GM15510 (cell line): ENCODE data around the gene ZFYVE27.

Experiments used
- POLR2A ChIP-seq: IDR thresholded peaks from 3 replicates; pipeline ENCODE4 v1.6.1; 2011; ENCODE audit warnings: borderline replicate concordance; ENCODE audit not compliant: insufficient read length; ENCODE audit errors: extremely low read depth

ZFYVE27 gene

DNA sequence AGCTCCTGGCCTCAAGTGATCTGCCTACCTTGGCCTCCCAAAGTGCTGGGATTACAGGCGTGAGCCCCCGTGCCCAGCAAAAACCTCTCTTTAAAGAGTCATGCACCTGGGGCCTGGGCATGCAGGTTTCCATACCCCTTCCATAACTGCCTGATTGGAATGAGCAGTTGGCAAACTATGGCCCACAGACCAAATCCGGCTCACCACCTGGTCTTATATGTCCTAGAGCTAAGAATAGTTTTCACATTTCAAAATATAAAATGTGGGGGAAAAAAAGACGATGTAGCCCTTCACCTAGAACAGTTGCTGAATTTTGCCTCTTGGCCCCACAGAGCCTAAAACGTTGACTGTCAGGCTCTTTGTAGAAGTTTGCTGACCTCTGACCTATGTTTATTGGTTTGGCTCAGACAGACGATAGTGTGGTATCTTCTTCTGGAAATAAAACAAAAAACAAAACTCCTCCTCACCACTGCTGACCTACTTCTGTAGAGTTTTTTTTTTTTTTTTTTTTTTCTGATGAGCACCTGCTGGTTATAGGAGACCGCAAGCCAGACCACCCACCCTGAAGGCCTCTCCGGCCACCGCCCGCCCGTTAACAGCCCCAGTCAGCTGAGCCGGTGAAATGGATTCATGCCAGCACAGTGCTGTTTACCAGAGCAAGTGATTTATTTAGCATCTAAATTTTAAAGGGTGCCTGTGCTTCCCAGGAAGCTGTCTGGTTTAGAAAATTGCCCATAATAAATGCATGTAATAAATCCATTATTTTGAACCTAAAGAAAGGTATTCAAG lies 68.4 kb downstream of the ZFYVE27 start:
- TF ChIP-seq POLR2A, result no peak

DNA sequence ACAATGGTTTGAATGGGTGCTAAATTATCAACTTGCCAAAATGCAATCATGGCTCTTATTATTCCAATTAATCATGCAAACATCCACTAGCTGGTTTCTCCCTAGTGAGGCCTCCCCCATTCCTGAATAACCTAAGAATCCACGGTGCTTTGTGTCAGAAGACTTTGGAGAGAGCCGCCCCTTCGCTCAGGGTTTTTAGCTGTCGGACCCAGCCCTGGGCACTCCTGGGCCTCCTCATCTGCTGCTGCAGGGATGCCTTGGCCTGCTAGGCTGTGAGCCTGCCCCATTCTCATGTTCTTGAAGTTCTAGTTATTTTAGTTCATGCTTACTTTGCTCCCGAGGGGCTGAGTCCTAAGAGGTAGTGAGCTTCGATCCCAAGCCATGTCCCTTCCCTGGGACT lies 69.0 kb downstream of the ZFYVE27 start:
- TF ChIP-seq POLR2A, result no peak

GRCh38 chr10:97810446-97810845 lies 73.5 kb downstream of the ZFYVE27 start:
- no peak for TF ChIP-seq POLR2A
